ENCODE measurements around the gene N4BP3. TPM values are rescaled to one million over a fixed set of nuclear protein-coding genes. Genes with fewer than 3 reads are reported as not detected.

N4BP3 gene
- total and polyA plus RNA-seq, 2 experiments from 2014 or later: 9.8 to 58.2 TPM

- TF ChIP-seq ZNF462 (CRISPR knock-in tag; IDR thresholded peaks at IDR 0.05) (no peak), JUNB (IDR thresholded peaks at IDR 0.05; ENCODE audit: unreplicated experiment) (no peak), EZH2phosphoT487 (IDR thresholded peaks at IDR 0.05; ENCODE audit: unreplicated experiment) (no peak), REST (IDR thresholded peaks at IDR 0.05; ENCODE audit: unreplicated experiment) (no peak), ZNF331 (CRISPR knock-in tag; IDR thresholded peaks at IDR 0.05; ENCODE audit: low read depth) (no peak), NANOG (IDR thresholded peaks at IDR 0.05; ENCODE audit: borderline replicate concordance) (no peak), CTCF (conservative IDR thresholded peaks at IDR 0.05; ENCODE audit: low read depth in 2 of 2) (no peak), ETS1 (IDR thresholded peaks at IDR 0.05) (no peak)
Measured at GRCh38 chr5:178085316-178085715, 28.0 kb upstream of the N4BP3 start (continued).
